HG02870 (cell line): Measurements from ENCODE around the gene COL4A1.

Experiments
- ATAC-seq: cut with Tn5 transposase; IDR thresholded peaks from one replicate; pipeline ENCODE4 v1.9.1; 2021; ENCODE audit warnings: mild to moderate bottlenecking, moderate library complexity; ENCODE audit not compliant: unreplicated experiment

COL4A1 gene

DNA sequence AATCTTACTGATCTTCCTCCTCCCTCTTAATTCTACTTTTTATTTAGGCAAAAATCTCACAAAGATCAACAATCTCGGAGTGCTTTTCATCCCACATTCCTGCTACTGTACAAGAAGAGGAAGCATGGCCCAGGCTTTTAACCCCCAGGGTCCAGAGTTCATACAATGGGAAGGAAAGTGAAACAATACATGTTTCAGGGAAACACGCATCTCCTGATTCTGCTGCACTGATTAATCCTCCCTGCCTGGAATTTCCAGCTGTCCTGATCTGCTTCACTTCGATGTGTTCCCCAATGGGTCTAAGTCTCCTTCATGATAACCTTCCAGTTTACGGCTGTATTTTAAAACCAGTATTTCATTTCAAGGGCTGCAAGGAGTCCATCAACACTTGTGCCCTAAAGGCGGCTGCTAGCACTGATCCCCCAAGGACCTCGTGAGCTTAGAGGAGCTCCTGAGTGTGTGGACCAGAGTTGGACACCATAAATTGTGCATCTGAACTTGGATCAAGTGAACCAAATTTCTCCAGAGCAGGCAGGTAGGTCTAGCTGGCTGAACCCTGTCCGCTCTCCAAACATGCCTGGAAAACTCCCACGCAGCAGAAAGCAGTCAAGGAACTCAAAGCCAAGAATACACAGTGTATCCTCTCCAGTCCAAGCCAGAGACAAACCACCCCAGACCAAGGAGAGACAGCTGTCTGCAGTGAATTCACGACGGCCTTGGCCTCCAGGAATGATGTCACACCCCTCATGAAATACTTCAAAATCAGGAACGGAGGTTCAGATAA is 44.3 kb downstream of the COL4A1 start:
- ATAC-seq: no peak

DNA sequence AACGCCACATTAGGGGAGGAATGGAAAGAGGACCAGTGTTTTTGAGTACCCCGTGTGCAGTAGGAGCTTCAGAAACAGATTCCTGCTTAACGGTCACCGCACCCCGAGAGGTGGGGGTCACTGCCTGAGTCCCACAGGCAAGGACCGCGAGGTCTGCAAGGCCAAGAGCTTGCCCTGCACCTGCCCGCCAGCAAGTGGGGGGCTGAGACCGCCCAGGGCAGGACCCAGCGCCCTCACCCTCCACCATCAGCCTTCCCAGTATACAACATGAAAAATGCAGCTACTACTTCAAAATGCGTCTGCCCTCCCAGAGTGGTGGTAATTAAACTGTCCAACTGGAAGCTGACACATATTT is 44.9 kb downstream of the COL4A1 start:
- no peak for ATAC-seq

GRCh38 chr13:110261166-110262081 is 45.5 kb downstream of the COL4A1 start:
- ATAC-seq: no peak

DNA sequence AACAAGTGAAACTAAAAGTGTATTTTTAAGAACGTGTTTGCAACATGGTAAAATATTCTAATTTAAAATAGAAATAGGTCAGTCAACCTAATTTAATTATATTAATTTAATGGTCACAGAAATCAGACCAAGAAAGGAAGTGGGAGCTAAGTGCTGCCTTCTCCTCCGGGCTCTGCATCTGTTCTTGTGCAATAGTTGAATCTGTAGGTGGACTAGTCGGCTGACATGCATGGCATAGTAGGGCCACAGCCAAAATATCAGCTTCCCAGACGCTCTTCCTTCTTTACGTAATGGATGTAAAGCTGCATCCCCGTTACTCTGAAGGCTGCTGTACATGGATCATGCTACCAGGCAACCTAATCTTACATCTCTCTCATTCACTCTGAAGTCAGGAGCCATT is 47.3 kb downstream of the COL4A1 start:
- no peak for ATAC-seq

GRCh38 chr13:110258876-110259631 is 47.9 kb downstream of the COL4A1 start:
- no peak for ATAC-seq

DNA sequence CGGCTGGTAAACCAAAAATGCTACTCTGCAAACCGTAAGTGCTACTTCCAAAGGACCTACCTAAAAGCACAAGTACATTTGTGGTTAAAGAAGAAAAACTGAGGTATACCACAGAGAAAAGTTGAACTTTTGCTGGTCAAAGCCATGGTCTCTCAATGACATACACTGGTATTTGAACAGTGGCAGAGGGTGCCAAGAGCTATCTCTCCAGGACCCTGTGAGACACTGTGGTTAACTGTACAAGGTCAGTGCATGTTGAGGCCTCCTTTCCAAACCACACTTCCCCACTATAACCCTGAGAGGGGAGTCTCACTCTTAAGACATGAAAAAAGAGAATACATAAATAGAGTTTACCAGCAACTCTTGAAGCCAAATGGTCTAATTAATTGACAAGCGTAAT is 49.5 kb downstream of the COL4A1 start:
- no peak for ATAC-seq

- no peak for ATAC-seq
Measured at GRCh38 chr13:110256126-110256905, 50.6 kb downstream of the COL4A1 start.

DNA sequence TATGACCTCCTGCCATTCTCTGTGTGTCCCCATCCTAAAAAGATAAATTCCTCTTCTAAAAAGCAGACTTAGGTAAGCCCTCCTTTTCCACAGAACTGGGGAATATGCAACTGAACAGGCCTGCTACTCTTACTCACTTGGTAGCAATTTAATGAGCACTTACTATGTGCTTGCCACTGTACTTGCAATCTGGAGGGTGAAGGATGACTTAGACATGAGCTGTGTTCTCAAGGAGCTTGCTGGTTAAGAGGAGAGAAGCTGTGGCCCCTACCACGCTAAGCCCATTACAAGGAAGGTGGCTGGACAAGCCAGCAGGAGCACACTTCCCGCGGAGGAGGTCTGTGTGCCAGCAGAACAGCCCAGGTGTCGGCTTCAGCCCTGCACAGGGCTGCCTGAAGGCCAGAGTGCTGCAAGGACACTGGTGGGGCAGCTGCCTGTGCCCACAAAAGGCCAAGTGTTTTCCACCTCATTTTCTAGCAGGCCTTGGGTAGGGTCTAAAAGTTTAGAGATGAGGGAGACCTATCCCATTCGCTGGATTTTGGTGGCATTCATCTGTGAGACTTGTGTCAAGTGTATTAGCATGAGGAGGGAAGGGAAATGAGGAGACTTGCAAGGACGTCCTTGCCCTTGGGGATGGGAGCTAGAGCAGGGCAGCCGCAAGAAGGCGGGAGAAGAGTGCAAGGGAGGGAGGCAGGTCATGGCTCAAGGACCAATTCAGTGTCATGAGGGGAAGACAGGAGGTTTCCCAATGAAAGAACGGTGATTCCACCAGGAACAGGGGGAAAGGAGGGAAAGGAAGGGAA is 52.0 kb downstream of the COL4A1 start:
- ATAC-seq: no peak

DNA sequence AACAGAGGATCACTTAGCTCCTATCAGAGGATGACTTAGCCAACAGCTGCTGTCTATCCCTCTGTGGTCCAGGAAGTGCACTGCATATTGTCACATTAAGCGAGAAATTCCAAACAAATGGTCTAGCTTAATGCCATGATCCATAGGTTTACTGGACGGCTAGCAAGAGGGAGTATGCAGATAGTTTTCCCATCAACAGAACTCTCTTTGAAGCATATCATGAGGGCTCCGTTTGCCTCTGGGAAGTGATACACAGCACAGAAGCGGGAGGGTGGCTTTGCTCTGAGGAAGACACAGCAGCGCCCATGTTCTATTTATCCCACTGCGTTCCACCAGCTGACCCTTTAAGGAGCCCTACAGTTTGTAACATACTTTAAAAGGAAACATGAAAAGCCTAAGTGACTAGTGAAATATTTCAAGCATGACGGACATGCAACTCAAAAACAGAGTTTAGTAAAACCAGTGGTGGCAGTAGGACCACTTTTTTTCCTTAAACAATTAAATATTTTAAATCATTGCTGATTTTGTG is 52.7 kb downstream of the COL4A1 start:
- ATAC-seq: no peak

DNA sequence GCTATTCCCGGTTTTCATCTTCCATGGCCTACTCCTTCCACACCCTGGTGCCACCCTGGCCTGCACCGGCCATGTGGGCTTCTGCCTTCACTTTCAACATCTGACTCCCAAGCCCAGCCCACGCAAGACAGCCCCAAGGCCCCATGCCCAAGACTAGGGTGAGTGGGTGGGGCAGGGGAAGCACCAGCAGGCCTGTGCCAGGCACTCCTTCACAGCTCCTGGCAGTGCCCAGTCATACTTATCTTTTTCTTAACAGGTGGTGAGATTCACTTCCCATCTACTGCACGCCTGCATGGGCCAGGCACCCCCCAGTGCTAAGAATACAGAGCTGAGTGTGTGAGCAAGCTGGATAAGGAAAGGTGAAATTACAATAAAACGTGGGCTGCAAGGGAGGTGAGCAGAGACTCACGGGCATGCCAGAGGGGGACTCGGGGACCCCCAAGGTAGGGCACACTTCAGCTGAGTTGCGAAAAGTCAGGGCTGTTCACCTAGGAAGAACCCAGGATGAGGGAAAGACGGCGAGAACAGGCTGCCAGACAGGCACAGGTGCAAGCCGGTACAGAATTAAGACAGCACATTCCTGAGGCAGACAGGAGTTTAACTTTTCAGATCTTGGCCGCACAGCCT is 55.7 kb downstream of the COL4A1 start:
- no peak for ATAC-seq

DNA sequence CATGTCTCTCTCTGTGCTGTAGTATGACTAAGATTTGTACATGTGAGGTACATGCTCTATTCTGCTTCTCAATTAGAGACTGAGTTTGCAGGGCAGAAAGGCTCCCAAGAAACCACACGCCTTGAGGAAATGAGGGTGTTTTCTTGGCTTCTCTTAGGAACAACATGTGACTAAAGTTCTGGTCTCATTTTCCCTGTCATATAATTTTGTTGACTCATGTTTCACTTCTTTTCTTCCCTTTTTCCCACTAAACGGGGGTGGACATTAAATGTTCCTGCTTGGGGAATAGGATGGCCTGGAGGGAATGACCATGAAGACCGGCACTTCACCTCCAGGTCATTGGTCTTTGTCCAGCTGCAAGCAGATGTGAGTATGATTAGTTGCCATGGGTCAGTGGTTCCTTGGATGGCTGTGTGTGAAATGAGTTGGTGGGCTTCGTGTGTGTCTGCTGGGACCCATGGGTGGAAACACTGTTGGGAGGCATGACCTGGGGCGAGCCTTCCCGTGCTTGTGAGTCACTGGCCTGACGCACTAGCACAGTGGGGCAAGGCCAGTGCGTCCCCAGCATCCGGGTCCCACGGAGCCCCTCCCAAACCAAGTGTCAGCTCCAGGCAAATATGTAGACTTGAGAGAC is 56.6 kb downstream of the COL4A1 start:
- ATAC-seq: no peak

- ATAC-seq: no peak
Measured at GRCh38 chr13:110249326-110249725, 57.6 kb downstream of the COL4A1 start.

GRCh38 chr13:110248449-110249143 is 58.4 kb downstream of the COL4A1 start:
- ATAC-seq: no peak

DNA sequence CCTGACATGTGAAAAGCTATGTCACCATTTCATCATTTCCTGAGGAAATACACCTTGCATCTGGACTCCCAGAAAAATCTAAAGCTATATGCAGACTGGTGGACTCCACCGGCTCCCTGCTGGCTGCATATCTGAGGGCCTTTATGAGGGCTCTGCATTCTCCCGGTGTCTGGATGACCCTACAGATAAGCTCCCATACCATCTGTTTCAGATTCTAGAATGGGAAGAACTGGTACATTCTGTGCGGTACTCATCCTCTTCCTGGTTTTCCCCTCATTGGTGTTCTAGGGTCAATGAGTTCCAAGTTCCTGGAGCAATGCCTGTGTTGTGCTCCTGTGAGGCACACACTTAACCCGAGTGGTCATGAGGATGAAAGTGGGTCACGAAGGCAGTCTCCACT is 60.4 kb downstream of the COL4A1 start:
- no peak for ATAC-seq

DNA sequence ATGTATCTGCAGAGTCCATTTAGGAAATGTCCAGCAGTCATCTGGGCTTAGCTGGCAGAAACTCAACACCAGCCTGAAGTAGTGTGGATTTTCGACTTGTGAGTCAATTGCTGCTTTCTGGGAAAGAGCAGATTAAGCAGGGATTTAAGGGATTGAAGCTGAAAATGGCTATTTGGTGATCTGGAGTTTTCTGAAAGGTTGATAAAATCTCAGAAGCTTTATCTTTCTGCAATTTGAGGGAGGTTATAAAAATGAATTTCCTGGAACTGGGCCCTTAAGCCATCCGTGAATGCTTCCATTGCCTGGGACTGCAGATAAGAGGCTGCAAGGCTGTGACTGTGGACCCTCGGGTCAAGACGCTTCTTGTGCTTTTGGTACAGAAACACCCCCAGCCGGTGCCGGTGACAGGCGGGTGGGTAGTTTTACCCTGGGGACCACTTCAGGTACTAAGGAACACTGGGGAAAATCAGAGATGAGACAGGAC is 61.5 kb downstream of the COL4A1 start:
- ATAC-seq: no peak

GRCh38 chr13:110244976-110245375 is 62.0 kb downstream of the COL4A1 start:
- ATAC-seq: no peak

DNA sequence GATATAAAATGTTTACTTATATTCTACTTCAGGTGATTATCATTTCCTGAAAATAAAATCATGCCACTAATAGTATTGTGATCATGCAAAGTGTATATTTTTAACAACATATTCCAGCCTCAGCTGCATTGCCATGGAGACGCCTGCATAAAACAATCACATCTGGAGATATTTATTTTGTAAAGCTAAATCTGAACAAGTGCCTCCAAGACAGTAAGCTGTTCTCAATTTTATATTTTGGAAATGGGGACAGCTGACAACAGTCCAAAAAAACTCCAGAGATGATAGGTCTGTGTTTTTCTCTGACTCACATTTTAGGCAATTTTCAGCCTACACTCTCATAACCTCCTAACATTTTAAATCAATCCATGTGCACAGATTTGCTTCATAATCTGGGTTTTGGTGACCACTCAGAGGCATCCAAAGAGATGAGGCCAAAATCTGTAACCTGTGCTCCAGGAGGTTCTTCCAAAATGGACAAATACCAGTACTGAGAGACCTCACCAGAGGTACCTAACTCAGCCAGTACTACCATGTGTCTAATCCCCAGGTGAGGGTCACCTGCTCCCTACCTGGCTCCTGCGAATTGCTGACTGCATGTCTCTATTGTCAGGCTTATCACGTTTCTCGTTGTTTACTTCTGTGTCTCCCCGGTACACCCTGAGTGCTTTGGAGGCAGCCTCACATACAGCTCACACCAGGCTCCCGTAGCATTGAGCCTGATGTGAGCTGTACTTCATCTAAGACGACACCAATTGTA is 62.7 kb downstream of the COL4A1 start:
- ATAC-seq: no peak
